Measurements from ENCODE around the gene WDR75.

Gene WDR75

GRCh38 chr2:189500456-189501160 is 59.3 kb downstream of the WDR75 start:
- POLR2A ChIA-PET (ENCODE audit: low non-redundant PET): no interaction called here
- CTCF ChIA-PET: interaction anchor here (0.6 kb wide), 1 partner anchor 11 kb away, joined by 3 read pairs; no protein-coding TSS in a partner anchor
- TF ChIP-seq CTCF (conservative IDR thresholded peaks at IDR 0.05; ENCODE audit: low read depth): no peak
- no peak for DNase-seq (ENCODE audit: low spot score)
- H3K27ac ChIP-seq: no peak overlapping the region

- no peak overlapping the region for H3K27ac ChIP-seq
- no peak for TF ChIP-seq CTCF (conservative IDR thresholded peaks at IDR 0.05; ENCODE audit: low read depth)
- ChIA-PET CTCF (interaction anchor here (0.7 kb wide), 1 partner anchor 9 kb away, joined by 3 read pairs; no protein-coding TSS in a partner anchor), POLR2A (ENCODE audit: low non-redundant PET) (no interaction called here)
- DNase-seq (ENCODE audit: low spot score): no peak
Measured at GRCh38 chr2:189501487-189501886, 60.2 kb downstream of the WDR75 start.

GRCh38 chr2:189502714-189503113 is 61.4 kb downstream of the WDR75 start:
- TF ChIP-seq CTCF (conservative IDR thresholded peaks at IDR 0.05; ENCODE audit: low read depth): no peak

GRCh38 chr2:189504238-189504637 is 63.0 kb downstream of the WDR75 start:
- H3K27ac ChIP-seq: no peak overlapping the region
- POLR2A ChIA-PET (ENCODE audit: low non-redundant PET): no interaction called here
- CTCF ChIA-PET: no interaction called here
- DNase-seq (ENCODE audit: low spot score): no peak
- no peak for TF ChIP-seq CTCF (conservative IDR thresholded peaks at IDR 0.05; ENCODE audit: low read depth)

More at GRCh38 chr2:189502714-189503113, 61.4 kb downstream of the WDR75 start:
- ChIA-PET POLR2A (ENCODE audit: low non-redundant PET) (no interaction called here), CTCF (interaction anchor here (0.8 kb wide), 1 partner anchor 194 kb away, joined by 4 read pairs; no protein-coding TSS in a partner anchor)
- H3K27ac ChIP-seq: no peak overlapping the region
- DNase-seq (ENCODE audit: low spot score): no peak

- POLR2A ChIA-PET (ENCODE audit: low non-redundant PET): no interaction called here
- CTCF ChIA-PET: no interaction called here
- TF ChIP-seq CTCF (conservative IDR thresholded peaks at IDR 0.05; ENCODE audit: low read depth): no peak
- H3K27ac ChIP-seq: no peak overlapping the region
- no peak for DNase-seq (ENCODE audit: low spot score)
Measured at GRCh38 chr2:189505492-189505891, 64.2 kb downstream of the WDR75 start.

- no peak for TF ChIP-seq CTCF (conservative IDR thresholded peaks at IDR 0.05; ENCODE audit: low read depth)
- no peak for DNase-seq (ENCODE audit: low spot score)
- CTCF ChIA-PET: no interaction called here
- no peak overlapping the region for H3K27ac ChIP-seq
- POLR2A ChIA-PET (ENCODE audit: low non-redundant PET): no interaction called here
Measured at GRCh38 chr2:189506514-189506976, 65.3 kb downstream of the WDR75 start.

Measured in RWPE1 (cell line).